CD1c-positive myeloid dendritic cell (primary cell): ENCODE measurements around the gene BCKDHB.
"Not testable (repeated sequence)": the region's sequence is repeated elsewhere in the genome, so short reads cannot be mapped to it uniquely, and the experiment has no call there.

Source experiments
- DNase-seq: peaks from one replicate; pipeline ENCODE4 v3.0.0-alpha.2; 2016; ENCODE audit errors: extremely low spot score

Gene BCKDHB

GRCh38 chr6:80263585-80263984 is 157.1 kb downstream of the BCKDHB start:
- no peak for DNase-seq

GRCh38 chr6:80268865-80269730 is 162.6 kb downstream of the BCKDHB start:
- DNase-seq, result no peak

- no peak for DNase-seq
Observed at GRCh38 chr6:80271074-80271473, 164.6 kb downstream of the BCKDHB start.

- no peak for DNase-seq
Observed at GRCh38 chr6:80272988-80273387, 166.5 kb downstream of the BCKDHB start.

GRCh38 chr6:80276861-80277260 is 170.4 kb downstream of the BCKDHB start:
- no peak for DNase-seq

GRCh38 chr6:80277501-80277900 is 171.0 kb downstream of the BCKDHB start:
- DNase-seq, result no peak

- no peak for DNase-seq
Observed at GRCh38 chr6:80280262-80281010, 174.0 kb downstream of the BCKDHB start.

- DNase-seq, result no peak
Observed at GRCh38 chr6:80282913-80283554, 176.6 kb downstream of the BCKDHB start.

GRCh38 chr6:80287112-80287511 is 180.6 kb downstream of the BCKDHB start:
- DNase-seq, result no peak

GRCh38 chr6:80287607-80288006 is 181.1 kb downstream of the BCKDHB start:
- DNase-seq, result no peak

- DNase-seq, result no peak
Observed at GRCh38 chr6:80289727-80290126, 183.3 kb downstream of the BCKDHB start.

- DNase-seq, result not testable (repeated sequence)
Observed at GRCh38 chr6:80294531-80294930, 188.1 kb downstream of the BCKDHB start.

- no peak for DNase-seq
Observed at GRCh38 chr6:80302716-80303115, 196.2 kb downstream of the BCKDHB start.

GRCh38 chr6:80304014-80304413 is 197.5 kb downstream of the BCKDHB start:
- no peak for DNase-seq

- DNase-seq, result no peak
Observed at GRCh38 chr6:80314531-80314930, 208.1 kb downstream of the BCKDHB start.

GRCh38 chr6:80316686-80317231 is 210.3 kb downstream of the BCKDHB start:
- no peak for DNase-seq

- no peak for DNase-seq
Observed at GRCh38 chr6:80319196-80319595, 212.7 kb downstream of the BCKDHB start.

- no peak for DNase-seq
Observed at GRCh38 chr6:80321011-80321410, 214.5 kb downstream of the BCKDHB start.

- no peak for DNase-seq
Observed at GRCh38 chr6:80325742-80326141, 219.3 kb downstream of the BCKDHB start.

- DNase-seq, result no peak
Observed at GRCh38 chr6:80328652-80329051, 222.2 kb downstream of the BCKDHB start.

GRCh38 chr6:80329496-80329895 is 223.0 kb downstream of the BCKDHB start:
- no peak for DNase-seq

- no peak for DNase-seq
Observed at GRCh38 chr6:80330961-80331360, 224.5 kb downstream of the BCKDHB start.
